ENCODE measurements around the gene SMAGP. TPM values are rescaled to one million over a fixed set of nuclear protein-coding genes. Genes with fewer than 3 reads are reported as not detected.
"Not testable (repeated sequence)": the region's sequence is repeated elsewhere in the genome, so short reads cannot be mapped to it uniquely, and the experiment has no call there.

SMAGP gene, protein sequence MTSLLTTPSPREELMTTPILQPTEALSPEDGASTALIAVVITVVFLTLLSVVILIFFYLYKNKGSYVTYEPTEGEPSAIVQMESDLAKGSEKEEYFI
- 10 to 100 TPM; 18.1 to 24.7 (median 22.3) TPM for polyA plus RNA-seq (ENCODE audit: insufficient read length in 4 of 4)

- peak in 1 of 4 donors; percentile 46 for DNase-seq (ENCODE audit: low read depth in 4 of 4, low spot score in 2 of 4)
These were observed at the start of gene SMAGP for GRCh38 chr12:51270067-51270950. Gene SMAGP, minus strand, starts transcription at chr12:51270415. Its CDS starts 1,137 bp downstream, at chr12:51269278.

GRCh38 chr12:51318846-51319599 is 48.8 kb upstream of the SMAGP start:
- DNase-seq (ENCODE audit: low read depth in 4 of 4, low spot score in 2 of 4): no peak

- DNase-seq (ENCODE audit: low read depth in 4 of 4, low spot score in 2 of 4): not testable (repeated sequence)
These were observed 48.0 kb upstream of the SMAGP start for GRCh38 chr12:51318057-51318806.

DNA sequence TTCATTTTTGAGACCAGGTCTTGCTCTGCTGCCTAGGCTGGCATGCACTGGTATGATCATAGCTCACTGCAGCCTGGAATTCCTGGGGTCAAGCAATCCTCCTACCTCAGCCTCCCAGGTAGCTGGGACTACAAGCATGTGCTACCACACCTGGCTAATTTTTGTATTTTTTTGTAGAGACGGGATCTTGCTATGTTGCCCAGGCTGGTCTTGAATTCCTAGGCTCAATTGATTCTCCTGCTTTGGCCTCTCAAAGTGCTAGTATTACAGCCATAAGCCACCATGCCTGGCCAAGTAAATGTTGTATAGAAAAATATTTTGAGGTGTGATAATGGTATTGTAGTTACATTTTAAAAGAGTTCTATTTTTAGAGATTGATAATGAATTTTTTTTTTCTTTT is 41.2 kb upstream of the SMAGP start:
- DNase-seq (ENCODE audit: low read depth in 4 of 4, low spot score in 2 of 4): no peak

DNA sequence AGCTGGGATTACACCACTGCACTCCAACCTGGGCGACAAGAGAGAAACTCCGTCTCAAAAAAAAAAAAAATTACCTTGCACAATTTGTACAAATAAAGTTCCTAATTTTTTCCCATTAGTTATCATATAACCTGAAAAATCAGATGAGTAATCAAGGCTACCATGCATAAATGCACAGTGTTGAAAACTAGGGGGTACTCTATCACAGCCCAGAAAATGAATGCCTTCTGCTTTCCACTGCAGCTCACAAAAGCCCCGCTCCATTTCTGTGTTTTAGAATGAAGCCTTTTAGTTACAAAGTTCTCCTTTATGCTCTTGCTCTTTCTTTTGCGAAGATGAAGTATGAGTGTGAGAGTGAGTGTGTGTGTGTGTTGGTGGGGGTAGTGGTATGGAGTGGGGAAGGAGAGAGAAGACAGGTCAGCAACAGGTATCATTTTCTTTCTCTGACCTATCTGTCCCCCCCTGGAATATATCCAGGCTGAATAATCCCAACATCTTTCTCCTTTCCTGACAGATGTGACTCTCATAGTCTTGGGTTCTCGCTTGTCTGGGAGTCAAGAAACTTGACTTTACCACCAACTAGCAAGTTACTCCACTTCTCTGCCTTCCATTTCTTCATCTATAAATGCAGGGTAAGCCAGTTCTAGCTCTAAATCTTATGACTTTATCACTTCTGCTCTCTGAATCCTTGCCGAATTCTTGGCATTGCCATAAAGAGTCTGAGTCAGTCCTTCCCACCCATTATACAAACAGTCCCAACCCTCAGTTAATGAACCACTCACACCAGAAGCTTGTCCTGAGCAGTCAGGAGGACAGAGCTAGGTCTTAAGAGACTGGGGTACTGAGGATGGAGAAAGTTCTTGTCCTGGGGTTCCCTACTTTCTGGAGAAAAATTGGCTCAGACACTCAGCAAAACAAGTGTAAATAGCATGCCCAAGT is 37.7 kb upstream of the SMAGP start:
- DNase-seq (ENCODE audit: low read depth in 4 of 4, low spot score in 2 of 4): no peak

DNA sequence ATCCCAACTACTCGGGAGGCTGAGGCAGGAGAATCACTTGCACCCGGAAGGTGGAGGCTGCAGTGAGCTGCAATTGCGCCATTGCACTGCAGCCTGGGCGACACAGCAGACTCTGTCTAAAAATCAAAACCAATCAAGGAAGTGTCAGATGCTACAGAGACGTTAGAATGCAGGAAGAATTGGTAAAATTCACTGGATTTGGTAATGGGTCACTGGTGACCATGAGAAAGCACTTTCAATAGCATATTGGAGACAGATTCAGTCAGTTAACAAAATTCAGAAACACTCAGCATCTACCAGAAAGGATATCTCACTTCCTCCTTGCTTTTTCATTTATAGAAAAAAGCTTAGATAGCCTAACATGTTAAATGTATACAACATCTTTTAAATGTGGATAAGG is 36.3 kb upstream of the SMAGP start:
- DNase-seq (ENCODE audit: low read depth in 4 of 4, low spot score in 2 of 4): no peak

DNA sequence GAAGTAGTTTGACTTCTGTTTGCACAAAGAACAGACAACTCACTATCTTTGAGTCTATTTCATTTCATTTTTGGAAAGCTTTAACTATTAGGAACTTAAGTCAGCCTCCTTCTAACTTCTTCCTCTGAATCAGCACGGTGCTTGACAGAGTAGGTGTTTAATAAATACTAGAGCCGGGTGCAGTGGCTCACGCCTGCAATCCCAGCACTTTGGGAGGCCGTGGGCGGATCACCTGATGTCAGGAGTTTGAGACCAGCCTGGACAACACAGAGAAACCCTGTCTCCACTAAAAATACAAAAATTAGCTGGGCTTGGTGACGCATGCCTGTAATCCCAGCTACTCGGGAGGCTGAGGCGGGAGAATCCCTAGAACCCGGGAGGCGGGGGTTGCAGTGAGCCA is 30.6 kb upstream of the SMAGP start:
- DNase-seq (ENCODE audit: low read depth in 4 of 4, low spot score in 2 of 4): not testable (repeated sequence)

DNA sequence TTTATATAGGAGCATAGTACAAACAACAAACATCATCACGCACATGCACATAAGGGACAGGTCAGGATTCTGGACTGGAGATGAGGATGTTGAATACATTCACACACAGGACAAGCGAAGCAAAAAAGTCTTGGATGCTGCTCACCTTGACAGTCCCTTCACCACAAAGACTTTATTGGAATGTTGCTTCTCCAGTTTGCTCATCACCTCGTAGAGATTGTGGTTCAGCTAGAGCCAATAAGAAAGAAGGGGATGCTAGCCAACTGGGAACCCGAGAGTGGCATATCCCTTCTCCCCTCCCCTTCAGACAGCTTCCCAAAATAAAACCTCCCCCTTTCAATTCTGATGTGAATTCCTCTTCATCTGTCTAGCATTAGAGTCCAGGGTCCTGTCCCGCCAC is 25.4 kb upstream of the SMAGP start:
- DNase-seq (ENCODE audit: low read depth in 4 of 4, low spot score in 2 of 4): no peak

GRCh38 chr12:51294097-51294496 is 23.9 kb upstream of the SMAGP start:
- not testable (repeated sequence) for DNase-seq (ENCODE audit: low read depth in 4 of 4, low spot score in 2 of 4)

DNA sequence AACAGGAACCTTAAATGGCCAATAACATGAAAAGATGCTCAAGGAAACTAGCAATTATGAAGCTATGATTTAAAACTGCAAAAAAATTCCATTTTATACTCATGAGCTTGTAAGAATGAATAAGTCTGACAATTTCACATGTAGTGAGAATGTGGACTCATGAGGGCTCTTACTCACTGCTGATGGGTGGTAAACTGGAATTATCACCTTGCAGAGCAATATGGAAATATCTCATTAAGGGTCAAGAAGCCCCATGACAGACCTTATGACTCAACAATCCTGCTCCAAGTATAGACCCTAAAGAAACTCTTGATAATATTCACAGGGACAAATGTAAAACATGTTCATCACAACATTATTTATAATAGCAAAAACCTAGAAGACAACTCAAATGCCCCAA is 23.5 kb upstream of the SMAGP start:
- DNase-seq (ENCODE audit: low read depth in 4 of 4, low spot score in 2 of 4): no peak

GRCh38 chr12:51291603-51292513 is 21.6 kb upstream of the SMAGP start:
- DNase-seq (ENCODE audit: low read depth in 4 of 4, low spot score in 2 of 4): not testable (repeated sequence)

- DNase-seq (ENCODE audit: low read depth in 4 of 4, low spot score in 2 of 4): no peak
These were observed 15.6 kb upstream of the SMAGP start for GRCh38 chr12:51285843-51286242.

GRCh38 chr12:51281202-51281924 is 11.1 kb upstream of the SMAGP start:
- no peak for DNase-seq (ENCODE audit: low read depth in 4 of 4, low spot score in 2 of 4)

DNA sequence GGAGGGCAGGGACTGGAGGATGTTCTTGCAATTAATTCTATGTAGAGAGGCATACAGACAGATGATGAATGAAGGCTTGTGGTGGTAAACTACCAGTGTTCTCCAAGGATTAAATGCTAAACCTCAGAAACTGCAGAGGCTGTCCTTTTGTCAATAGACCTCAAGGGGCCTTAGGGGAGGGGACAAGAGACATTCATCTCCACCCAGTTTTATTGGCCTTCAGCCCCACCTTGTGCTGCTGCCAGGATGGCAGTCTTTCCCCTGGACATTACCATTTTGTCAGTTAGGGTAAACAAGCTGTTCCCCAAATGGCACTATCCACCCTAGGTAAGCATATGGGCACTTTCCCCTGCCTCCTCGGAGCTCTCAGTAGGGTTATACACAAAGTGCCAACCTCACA is 4.9 kb upstream of the SMAGP start:
- DNase-seq (ENCODE audit: low read depth in 4 of 4, low spot score in 2 of 4): no peak

DNA sequence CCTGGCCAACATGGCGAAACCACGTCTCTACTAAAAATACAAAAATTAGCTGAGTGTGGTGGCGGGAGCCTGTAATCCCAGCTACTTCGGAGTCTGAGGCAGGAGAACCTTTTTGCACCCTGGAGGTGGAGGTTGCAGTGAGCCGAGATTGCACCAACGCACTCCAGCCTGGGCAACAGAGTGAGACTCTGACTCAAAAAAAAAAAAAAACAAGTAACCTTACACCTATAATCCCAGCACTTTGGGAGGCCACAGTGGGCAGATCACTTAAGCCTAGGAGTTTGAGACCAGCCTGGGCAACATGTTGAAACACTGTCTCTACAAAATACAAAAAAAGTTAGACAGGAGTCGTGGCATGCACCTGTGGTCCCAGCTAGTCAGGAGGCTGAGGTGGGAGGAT is 2.6 kb upstream of the SMAGP start:
- not testable (repeated sequence) for DNase-seq (ENCODE audit: low read depth in 4 of 4, low spot score in 2 of 4)

DNA sequence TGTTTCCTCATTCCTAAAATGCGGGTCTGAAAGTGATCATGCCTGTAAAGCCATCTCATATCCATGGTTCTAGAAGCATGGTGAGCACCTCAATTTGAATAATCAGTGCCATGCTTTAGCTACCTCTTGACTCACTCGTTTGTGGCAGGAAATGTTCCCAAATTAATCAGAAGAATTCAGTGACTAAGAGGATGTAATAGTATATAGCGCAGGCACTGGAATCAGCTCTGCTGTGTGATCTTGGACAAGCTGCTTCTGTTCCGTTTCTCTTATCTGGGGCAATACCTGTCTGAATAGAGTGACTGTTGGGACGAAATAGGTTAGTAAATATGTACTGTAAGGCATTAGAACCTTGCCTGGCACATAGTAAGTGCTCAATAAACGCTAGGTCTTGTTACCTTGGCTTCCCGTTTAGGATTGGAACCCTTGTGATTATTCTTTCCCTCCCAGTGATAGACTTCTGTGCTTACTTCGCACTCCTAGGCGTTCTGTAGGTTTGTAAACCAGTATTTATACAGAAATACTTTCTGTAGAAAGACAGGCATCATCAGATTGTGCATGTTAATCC is 820 bp upstream of the SMAGP start:
- no peak for DNase-seq (ENCODE audit: low read depth in 4 of 4, low spot score in 2 of 4)
